ENCODE data around the gene C6orf47.

Gene C6orf47

DNA sequence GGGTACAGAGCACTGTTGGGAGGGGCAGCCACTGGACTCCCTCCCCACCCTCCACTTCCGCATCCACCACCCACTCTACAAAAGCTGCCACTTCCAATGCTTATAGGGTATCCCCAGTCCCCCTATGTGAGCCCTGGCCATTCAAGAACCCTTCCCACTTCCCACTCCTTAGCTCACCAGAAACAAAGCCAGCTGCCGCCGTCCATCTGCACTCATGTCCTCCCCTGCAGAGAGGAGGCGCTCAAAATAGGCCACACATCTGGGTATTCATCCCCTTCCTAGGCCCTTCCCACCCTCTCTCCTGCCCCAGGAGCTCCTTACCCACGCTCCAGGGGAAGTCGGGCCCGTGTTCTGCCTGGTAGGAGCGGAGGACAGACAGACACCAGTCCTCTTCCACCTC, 26.7 kb upstream of the C6orf47 start:
- DNase-seq: no peak

DNA sequence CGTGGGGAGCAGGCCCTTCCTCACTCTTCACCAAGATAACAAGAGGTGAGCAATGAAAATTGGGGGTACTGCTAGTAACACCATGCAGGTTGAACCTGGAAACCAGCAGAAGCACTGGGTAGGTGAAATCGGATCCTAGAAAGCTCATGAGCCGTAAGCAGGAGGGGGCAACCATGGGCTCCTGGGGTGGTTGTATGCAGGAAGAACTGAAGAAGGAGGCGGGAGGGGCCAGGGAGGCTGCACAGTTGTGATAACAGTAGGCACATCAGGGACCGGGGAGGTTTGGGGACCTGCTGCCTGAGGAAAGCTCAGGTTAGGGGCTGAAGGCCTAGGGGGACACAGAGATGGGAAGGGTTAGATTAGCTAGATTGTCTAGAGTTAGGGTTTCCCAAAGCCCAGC, 25.9 kb upstream of the C6orf47 start:
- no peak for DNase-seq

GRCh38 chr6:31683591-31683990, 23.0 kb upstream of the C6orf47 start:
- no peak for DNase-seq

DNA sequence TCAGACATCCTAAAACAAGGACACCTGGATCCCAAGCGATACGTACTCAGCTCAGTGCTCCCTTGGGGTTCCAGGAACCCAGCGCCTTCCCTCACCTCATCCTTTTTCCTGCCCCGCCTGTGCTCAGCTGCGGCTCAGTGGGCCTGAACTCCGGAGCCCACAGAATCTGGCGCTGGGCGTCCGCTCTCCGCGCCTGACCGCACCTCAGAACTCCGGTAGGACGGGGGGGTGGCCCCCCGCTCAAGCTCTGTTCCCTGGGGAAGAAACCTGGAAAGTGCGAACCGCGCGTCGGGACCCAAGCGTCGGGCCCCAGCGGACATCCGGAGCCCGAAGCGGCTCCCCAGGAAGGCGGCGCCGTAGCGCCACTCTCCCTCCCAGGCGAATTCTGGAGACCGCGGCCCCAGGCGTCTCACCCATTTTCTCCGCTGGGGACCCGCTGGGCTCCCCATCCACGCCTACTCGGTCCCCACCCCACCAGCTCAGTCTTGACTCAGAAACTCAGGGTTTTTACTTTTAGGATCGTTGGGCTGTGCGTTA, 20.6 kb upstream of the C6orf47 start:
- DNase-seq: peak; percentile 61

GRCh38 chr6:31680226-31681134, 19.9 kb upstream of the C6orf47 start, which contains the start of gene LY6G5C:
Gene LY6G5C, minus strand, starts transcription at chr6:31681067. Its CDS starts 694 bp downstream, at chr6:31680373.
- peak; percentile 76 for DNase-seq

- no peak for DNase-seq
These were observed 17.4 kb upstream of the C6orf47 start for GRCh38 chr6:31677955-31678354.

GRCh38 chr6:31676904-31677303, 16.3 kb upstream of the C6orf47 start:
- DNase-seq: no peak

DNA sequence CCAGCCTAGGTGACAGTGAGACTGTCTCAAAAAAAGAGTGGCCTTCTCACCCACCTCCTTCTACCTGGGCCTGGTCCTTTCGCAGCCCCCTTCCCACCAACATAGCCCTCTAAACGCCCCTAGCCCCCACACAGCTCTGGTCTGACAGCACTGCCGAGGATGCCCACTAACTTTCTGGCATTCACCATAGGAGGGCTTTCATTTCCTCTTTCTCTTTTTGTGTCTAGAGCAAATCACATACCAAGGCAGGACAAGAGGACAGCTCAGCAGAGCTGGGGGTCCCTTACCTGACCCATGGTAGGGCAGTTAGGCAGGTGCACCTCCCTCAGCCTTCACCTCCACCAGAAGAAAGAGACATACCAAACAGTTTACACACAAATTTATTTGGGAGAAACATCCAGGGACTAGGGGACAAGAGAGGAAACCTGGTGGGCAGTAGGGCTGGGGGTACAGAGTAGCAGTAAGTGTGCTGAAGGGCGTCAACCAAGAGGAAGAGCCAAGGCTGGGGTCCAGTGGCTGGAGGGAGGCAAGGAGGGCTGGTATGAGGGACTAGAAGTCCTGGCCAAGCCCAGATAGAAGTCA, 15.8 kb upstream of the C6orf47 start:
- no peak for DNase-seq

- DNase-seq: no peak
These were observed 9.1 kb upstream of the C6orf47 start, which contains the start of gene LY6G5B for GRCh38 chr6:31669676-31670075. Gene LY6G5B, plus strand, starts transcription at chr6:31669976. Its CDS starts 975 bp downstream, at chr6:31670951.

DNA sequence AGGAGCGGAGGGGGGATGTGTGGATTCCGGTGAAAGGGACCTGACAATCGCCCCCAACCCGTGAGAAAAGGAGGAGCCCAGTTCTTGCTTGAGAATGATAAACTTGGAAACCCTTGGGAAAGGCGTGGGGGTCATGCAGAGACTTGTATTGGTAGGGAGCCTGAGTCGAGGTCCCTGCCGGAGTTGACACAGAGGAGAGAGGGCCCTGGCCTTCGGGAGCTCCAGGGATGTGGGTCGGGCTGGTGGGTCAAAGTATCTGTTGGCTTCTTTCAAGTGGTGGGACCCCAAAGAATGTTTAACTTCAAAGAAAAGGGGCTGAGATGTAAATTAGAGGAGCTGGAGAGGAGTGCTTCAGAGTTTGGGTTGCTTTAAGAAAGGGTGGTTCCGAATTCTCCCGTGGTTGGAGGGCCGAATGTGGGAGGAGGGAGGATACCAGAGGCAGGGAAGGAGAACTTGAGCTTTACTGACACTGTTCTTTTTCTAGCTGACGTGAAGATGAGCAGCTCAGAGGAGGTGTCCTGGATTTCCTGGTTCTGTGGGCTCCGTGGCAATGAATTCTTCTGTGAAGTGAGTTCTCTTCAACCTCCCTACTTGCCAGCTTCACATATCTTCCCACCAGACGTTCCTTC, 5.9 kb upstream of the C6orf47 start:
- DNase-seq: no peak

GRCh38 chr6:31665501-31666336, 5.1 kb upstream of the C6orf47 start, which contains the start of gene CSNK2B:
Gene CSNK2B, plus strand, starts transcription at chr6:31666080. Its CDS starts 752 bp downstream, at chr6:31666832.
- DNase-seq: peak; percentile 98

DNA sequence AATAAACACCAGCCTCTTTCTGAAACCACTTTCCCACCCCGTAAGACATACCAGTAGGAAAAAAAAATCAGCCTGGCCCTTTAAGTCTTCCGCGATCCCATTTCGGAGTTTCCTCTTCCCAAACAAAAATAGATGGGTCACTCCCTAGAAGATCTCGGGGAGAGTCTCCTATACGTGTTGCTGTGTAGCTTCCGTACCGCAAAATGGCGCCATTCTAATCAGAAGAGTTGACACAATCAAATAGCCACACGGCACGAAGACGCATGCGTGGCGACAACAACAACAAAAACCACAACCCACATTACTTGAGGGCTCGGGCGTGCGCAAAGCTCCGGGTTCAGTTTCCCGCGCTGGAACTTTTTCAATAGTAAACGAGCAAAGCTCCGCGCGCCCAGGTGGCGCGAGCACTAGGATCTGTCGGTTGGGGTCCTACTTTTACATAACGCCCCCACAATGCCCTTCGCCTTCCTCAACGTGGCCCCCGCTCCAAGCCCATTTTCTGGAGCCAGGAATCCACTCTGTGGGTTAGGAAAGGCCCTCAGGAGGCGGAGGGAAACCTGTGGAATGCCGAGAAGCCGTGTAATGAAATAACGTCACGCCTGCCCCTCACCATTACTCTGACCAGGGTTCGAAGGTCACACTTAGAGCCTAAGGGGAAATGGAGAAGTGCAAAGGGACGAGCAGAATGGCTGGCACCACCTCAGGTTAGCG, 4.4 kb upstream of the C6orf47 start, which contains the start of gene GPANK1:
Gene GPANK1 (minus strand): TSS at position 208 of the 711 bp plus-strand sequence. CDS start 519 bp downstream, outside the sequence.
- DNase-seq: peak; percentile 94

- DNase-seq: no peak
These were observed 3.6 kb upstream of the C6orf47 start for GRCh38 chr6:31663961-31664789.

DNA sequence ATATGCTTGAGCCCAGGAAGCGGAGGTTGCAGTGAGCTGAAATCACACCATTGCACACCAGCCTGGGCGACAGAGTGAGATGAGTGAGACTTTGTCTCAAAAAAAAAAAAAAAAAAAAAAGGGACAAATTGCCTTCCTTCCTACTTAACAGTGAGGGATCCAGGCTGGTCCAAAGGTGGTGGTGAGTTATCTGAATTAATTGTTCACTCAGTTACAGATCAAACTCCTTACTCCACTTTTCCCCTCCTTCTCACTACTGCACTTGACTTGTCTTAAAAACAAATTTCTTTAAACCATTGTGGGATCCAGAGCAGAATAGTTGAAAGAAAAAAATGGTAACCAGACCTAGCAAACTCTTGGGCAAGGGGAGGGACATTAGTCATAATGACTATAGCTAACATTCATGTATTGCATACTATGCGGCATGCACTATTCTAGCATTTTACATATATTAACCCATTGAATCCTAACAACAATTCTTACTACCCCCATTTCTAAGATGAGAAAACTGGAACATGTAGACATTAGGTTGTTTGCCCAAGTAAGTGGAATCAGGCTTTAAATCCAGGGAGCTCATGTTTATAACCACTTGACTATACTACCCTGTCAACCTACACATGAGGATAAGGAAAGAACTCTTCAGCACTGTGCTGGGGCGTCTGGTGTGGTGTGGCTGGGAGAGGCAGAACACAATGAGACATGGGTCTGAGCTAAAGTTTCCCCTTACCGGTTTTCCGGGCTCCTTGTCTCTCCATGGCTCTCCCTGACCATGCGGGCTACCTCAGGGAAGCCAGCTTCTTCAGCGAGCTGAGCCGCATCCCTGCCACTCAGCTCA, 2.8 kb upstream of the C6orf47 start:
- DNase-seq: no peak

DNA sequence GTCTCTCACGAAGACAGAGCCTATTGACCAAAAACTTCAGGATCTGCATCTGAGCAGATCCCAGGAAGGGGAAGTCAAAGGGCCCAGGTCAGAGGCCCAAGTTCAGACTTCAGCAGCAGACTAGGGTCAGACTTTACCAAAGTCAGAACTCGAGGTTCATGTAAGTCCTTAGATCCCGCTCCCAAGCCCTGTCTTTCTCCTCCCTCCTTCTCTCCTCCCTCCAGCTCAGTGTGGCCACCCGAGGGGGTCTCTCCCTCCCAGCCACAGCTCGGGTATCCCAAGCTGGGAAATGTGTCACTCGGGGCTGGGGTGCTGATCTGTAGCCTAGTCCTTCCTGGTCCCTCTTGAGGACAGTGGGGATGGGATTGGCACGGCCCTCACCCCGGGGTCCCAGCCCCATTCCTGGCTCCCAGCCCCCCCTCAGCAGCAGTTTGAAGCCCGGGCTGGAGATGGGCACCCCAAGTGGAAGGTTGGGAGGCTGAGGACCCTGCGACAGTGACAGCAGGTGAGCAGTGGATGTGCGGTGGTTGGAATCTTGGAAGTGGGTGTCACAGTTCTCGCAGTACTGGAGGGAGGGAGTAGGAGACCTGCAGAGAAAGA, 1.6 kb upstream of the C6orf47 start:
- DNase-seq: no peak

DNA sequence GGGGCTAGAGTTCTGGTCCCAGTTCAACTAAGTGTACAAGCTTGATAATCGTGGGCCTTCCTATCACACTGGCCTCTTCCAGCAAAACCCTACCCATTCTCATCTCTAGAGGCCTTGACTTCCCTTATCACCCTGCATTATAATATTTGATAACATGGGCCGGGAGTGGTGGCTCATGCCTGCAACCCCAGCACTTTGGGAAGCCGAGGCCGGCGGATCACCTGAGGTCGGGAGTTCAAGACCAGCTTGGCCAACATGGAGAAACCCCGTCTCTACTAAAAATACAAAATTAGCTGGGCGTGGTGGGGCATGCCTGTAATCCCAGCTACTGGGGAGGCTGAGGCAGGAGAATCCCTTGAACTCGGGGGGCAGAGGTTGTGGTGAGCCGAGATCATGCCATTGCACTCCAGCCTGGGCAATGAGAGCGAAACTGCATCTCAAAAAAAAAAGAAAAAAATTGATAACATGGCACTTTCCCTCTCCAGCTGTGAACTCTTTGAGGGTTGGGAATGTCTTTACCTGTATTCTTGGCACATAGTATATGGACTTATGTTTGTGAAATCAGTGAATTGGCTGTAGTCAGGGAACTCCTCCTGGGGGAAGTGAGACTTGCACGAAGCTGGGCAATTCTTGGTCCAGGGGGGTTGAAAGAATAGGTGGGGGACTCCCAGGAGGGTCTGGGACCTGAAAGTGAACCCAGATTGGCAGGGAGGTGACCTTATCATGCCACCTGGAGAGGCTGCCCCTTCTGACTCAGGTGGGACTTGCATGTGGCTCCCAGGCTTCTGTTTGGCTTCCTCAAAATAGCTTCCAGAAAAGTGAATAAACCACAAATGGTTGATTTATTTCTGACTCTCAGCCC, 915 bp upstream of the C6orf47 start:
- DNase-seq: no peak

DNA sequence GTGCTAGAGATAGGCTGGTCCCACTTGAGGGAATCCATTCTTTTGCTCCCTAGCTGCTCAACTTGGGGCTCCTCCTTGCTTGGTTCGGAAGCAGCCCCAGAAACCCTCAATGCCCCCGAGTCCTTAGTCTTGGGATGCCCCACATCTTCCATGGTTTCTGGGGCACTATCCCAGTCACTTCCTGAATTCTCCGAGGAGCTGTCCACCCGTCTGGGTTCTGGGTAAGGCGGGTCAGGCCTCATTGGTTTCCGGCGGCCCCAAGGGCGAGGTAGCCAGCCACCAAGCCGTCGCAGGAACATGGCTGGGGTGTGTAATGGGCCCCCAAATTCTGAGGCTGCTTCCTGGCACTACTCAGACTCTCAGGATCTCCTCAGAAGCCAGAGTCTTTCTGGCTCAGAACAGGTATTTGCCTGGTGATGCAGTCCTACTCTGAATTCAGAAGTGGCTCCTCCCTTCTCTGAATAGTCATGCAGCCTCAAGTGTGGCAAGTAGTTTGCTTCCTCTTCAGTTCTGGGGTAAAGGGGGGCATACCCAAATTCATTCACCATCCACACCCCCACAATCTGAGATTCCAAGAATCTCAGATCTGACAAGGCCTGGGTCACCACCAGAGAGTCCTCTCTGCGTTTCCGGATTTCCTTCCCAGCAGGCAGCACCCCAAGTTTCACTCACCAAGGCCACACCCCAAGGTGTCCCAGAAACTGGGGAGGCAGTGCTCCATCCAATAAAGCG, 763 bp downstream of the C6orf47 start:
- peak; percentile 21 for DNase-seq
